A549 (cell line): ENCODE data around the gene TLCD3A. TPM values are rescaled to one million over a fixed set of nuclear protein-coding genes. Genes with fewer than 3 reads are reported as not detected.
A peak's percentile ranks its signal among the peaks of the same experiment; 100 is the strongest.
"Not testable (repeated sequence)": the region's sequence is repeated elsewhere in the genome, so short reads cannot be mapped to it uniquely, and the experiment has no call there.

Experiments
- ATAC-seq, 2 experiments: fragments of 200-7000 bp in 1 of 2; fragments of >200 bp in 1 of 2; cut with Nextera tagmentation in 1 of 2; cut with Tn5 transposase in 1 of 2; 3 replicates each; pipeline versions ENCODE4 v1.8.0 to v1.9.1; 2018 to 2020; ENCODE audit warnings: mild to moderate bottlenecking in 1 of 2, moderate library complexity in 1 of 2
- CTCF ChIA-PET: fragments of 300-600 bp; sonication (Branson Sonifier 250); formaldehyde crosslinking; extraction: SDS; loops from one replicate; lab custom pipeline; 2021; ENCODE audit warnings: antibody characterized with exemption, inconsistent platforms; lab: Yijun Ruan, JAX
- POLR2A ChIA-PET: fragments of 350-600 bp; formaldehyde crosslinking; extraction: SDS; loops from one replicate; lab custom pipeline; 2021; ENCODE audit warnings: antibody characterized with exemption, inconsistent platforms; lab: Yijun Ruan, JAX
- DNase-seq, 2 experiments: peaks; one replicate each; pipeline versions ENCODE4 v3.0.0 to v3.0.0-alpha.2; 2011 to 2016; ENCODE audit warnings: low read depth in 1 of 2, low spot score in 1 of 2
- FAIRE-seq: peaks from 2 replicates; lab custom pipeline; 2011; peaks lifted over from hg19 to GRCh38; lab: Jason Lieb, UNC
- H3K27ac ChIP-seq, 2 experiments: fragments of >200 bp; sonication (Bioruptor Twin); formaldehyde crosslinking; 3 replicates each; pipeline ENCODE4 v1.5.1; 2016 to 2017
- H3K4me1 ChIP-seq: fragments of >200 bp; sonication (Bioruptor Twin); formaldehyde crosslinking; 3 replicates; pipeline ENCODE4 v1.6.1; 2016
- H3K4me2 ChIP-seq: fragments of >200 bp; sonication (Bioruptor Twin); formaldehyde crosslinking; 3 replicates; pipeline ENCODE4 v1.6.1; 2016
- H3K4me3 ChIP-seq: fragments of >200 bp; sonication (Bioruptor Twin); formaldehyde crosslinking; 3 replicates; pipeline ENCODE4 v1.5.1; 2016
- H3K9me3 ChIP-seq: fragments of >200 bp; sonication (Bioruptor Twin); formaldehyde crosslinking; 3 replicates; pipeline ENCODE4 v1.6.1; 2016
- ATOH8 ChIP-seq: fragments of 250-450 bp; sonication (Bioruptor Pico); IDR thresholded peaks from 2 replicates; pipeline ENCODE4 v1.5.0; 2020; ENCODE audit warnings: low read depth, mild to moderate bottlenecking, moderate library complexity
- BHLHE40 ChIP-seq: IDR thresholded peaks from 2 replicates; pipeline ENCODE4 v1.6.1; 2012; ENCODE audit warnings: low read depth, low read length, inconsistent platforms
- CHD4 ChIP-seq: fragments of 200-600 bp; sonication (generic); IDR thresholded peaks from 2 replicates; pipeline ENCODE4 v1.6.1; 2016; ENCODE audit warnings: antibody characterized with exemption, mild to moderate bottlenecking, borderline replicate concordance
- CTCF ChIP-seq: fragments of >200 bp; sonication (Bioruptor Twin); formaldehyde crosslinking; IDR thresholded peaks from 3 replicates; pipeline ENCODE4 v1.5.1; 2016
- E2F6 ChIP-seq: IDR thresholded peaks from 2 replicates; pipeline ENCODE4 v1.6.1; 2012; ENCODE audit warnings: low read depth, borderline replicate concordance
- ELK1 ChIP-seq: fragments of 150-350 bp; IDR thresholded peaks from 2 replicates; pipeline ENCODE4 v1.6.1; 2014; ENCODE audit warnings: low read depth, mild to moderate bottlenecking, low read length
- EP300 ChIP-seq, 2 experiments: fragments of >200 bp; sonication (Bioruptor Twin); formaldehyde crosslinking; IDR thresholded peaks; 2 replicates in 1 of 2; 3 replicates in 1 of 2; pipeline ENCODE4 v1.6.1; 2016 to 2017
- HDAC2 ChIP-seq: fragments of 200-600 bp; sonication (generic); IDR thresholded peaks from 2 replicates; pipeline ENCODE4 v1.6.1; 2016
- HES2 ChIP-seq: fragments of >200 bp; sonication (Bioruptor Twin); formaldehyde crosslinking; IDR thresholded peaks from 2 replicates; pipeline ENCODE4 v1.6.1; 2016
- HOXB13 ChIP-seq: fragments of 250-450 bp; sonication (Bioruptor Pico); IDR thresholded peaks from 2 replicates; pipeline ENCODE4 v1.5.0; 2020; ENCODE audit warnings: low read depth, mild to moderate bottlenecking, moderate library complexity
- JUNB ChIP-seq: fragments of >200 bp; sonication (Bioruptor Twin); formaldehyde crosslinking; IDR thresholded peaks from 2 replicates; pipeline ENCODE4 v1.6.1; 2016
- KDM1A ChIP-seq: fragments of 200-600 bp; sonication (generic); IDR thresholded peaks from 2 replicates; pipeline ENCODE4 v1.6.1; 2016; ENCODE audit warnings: low read depth, mild to moderate bottlenecking
- KDM5A ChIP-seq: fragments of 200-600 bp; sonication (generic); IDR thresholded peaks from 2 replicates; pipeline ENCODE4 v1.6.1; 2016; ENCODE audit warnings: antibody characterized with exemption, mild to moderate bottlenecking
- MYC ChIP-seq: IDR thresholded peaks from 2 replicates; pipeline ENCODE4 v1.6.1; 2012; ENCODE audit warnings: mild to moderate bottlenecking, inconsistent platforms, low read length, improper control_type of control experiment, borderline replicate concordance
- NFE2L2 ChIP-seq: fragments of 150-350 bp; conservative IDR thresholded peaks from 2 replicates; pipeline ENCODE4 v1.6.1; 2014; ENCODE audit warnings: low read length
- POLR2AphosphoS2 ChIP-seq: conservative IDR thresholded peaks from 2 replicates; pipeline ENCODE4 v1.6.1; 2012; ENCODE audit warnings: low read length, improper control_type of control experiment, inconsistent platforms
- RAD21 ChIP-seq, 2 experiments: fragments of >200 bp in 1 of 2; sonication (Bioruptor Twin) in 1 of 2; formaldehyde crosslinking in 1 of 2; IDR thresholded peaks in 1 of 2; conservative IDR thresholded peaks in 1 of 2; 2 replicates in 1 of 2; 3 replicates in 1 of 2; pipeline ENCODE4 v1.6.1; 2012 to 2018; ENCODE audit warnings: inconsistent platforms in 1 of 2
- SMC3 ChIP-seq: fragments of >200 bp; sonication (Bioruptor Twin); formaldehyde crosslinking; IDR thresholded peaks from 3 replicates; pipeline ENCODE4 v1.6.1; 2018; ENCODE audit warnings: inconsistent platforms
- SREBF2 ChIP-seq: fragments of 450-650 bp; IDR thresholded peaks from 2 replicates; pipeline ENCODE4 v1.6.1; 2014; ENCODE audit warnings: mild to moderate bottlenecking, moderate library complexity
- ZC3H11A ChIP-seq: fragments of 450-650 bp; IDR thresholded peaks from 2 replicates; pipeline ENCODE4 v1.6.1; 2014; ENCODE audit warnings: antibody characterized with exemption, mild to moderate bottlenecking
- ZFP36 ChIP-seq: fragments of 450-650 bp; IDR thresholded peaks from 2 replicates; pipeline ENCODE4 v1.6.1; 2014; ENCODE audit warnings: borderline replicate concordance; ENCODE audit not compliant: partially characterized antibody
- ZNF302 ChIP-seq: fragments of 250-450 bp; sonication (Bioruptor Pico); IDR thresholded peaks from 2 replicates; pipeline ENCODE4 v1.9.0; 2021; ENCODE audit warnings: inconsistent platforms, mild to moderate bottlenecking, moderate library complexity
- ZSCAN20 ChIP-seq: fragments of 250-450 bp; sonication (Bioruptor Pico); IDR thresholded peaks from 2 replicates; pipeline ENCODE4 v1.8.0; 2022; ENCODE audit warnings: mild to moderate bottlenecking, moderate library complexity
- WGBS: methylation state at CpG from one replicate; pipeline ENCODE4 v1.1.6; 2017; ENCODE audit errors: missing lambda C conversion rate; 5-methylcytosine and 5-hydroxymethylcytosine counted together
- polyA plus RNA-seq, 4 experiments: library from polyadenylated mRNA; depleted of rRNA in 3 of 4; stranded (reverse); fragments of >200 nt; fragmentation: RNase III in 1 of 4; extraction: RNeasy Plus Mini Kit Qiagen cat#74134 plus additional on column Dnase treatment in 1 of 4; gene quantifications; 2 replicates in 3 of 4; 3 replicates in 1 of 4; pipeline ENCODE4 v1.2.3, GENCODE V29; 2011 to 2017

TLCD3A gene
- polyA plus RNA-seq, 2 of the 4 experiments (the other 2 are of a cell fraction), result 29.5 to 31.5 TPM

- no peak for TF ChIP-seq RAD21 (conservative IDR thresholded peaks at IDR 0.05 in 1 of 2, IDR thresholded peaks at IDR 0.05 in 1 of 2)
- no peak for TF ChIP-seq ZFP36
- no peak for TF ChIP-seq CHD4
- TF ChIP-seq SMC3, result no peak
- peak; percentile 98 for TF ChIP-seq HDAC2
- no peak for TF ChIP-seq ZSCAN20 (CRISPR knock-in tag)
- TF ChIP-seq ZC3H11A, result no peak; the same call in 1 of the 2 replicates
Observed at GRCh38 chr17:781805-782731, 49.7 kb downstream of the TLCD3A start, which contains the start of the genes GLOD4 and MRM3 (continued).

- no peak overlapping the region for H3K4me3 ChIP-seq
- H3K9me3 ChIP-seq, result no peaks in the 10 kb centered on the region
- H3K27ac ChIP-seq, result no peak overlapping the region
- 71% methylated on average over 3 of the region's 3 CpGs for WGBS
- peaks cover 22% of the 10 kb centered on the region for H3K4me1 ChIP-seq
- no peak for FAIRE-seq
- H3K4me2 ChIP-seq, result peak overlapping the region; percentile 97; the same call in 1 of the 3 replicates
- POLR2A ChIA-PET, result no interaction called here
- CTCF ChIA-PET, result interaction anchor here (1.0 to 1.7 kb wide), 3 partner anchors 14 to 197 kb away, joined by 3 to 4 read pairs (median 3); no protein-coding TSS in a partner anchor
- DNase-seq, result no peak
- TF ChIP-seq ZNF302 (CRISPR knock-in tag), result no peak
- TF ChIP-seq, all 56 proteins: peak for 0
- no peak for ATAC-seq
Observed at GRCh38 chr17:784143-784542, 51.7 kb downstream of the TLCD3A start.

GRCh38 chr17:785901-786300 is 53.5 kb downstream of the TLCD3A start:
- H3K4me3 ChIP-seq, H3K4me2 ChIP-seq, H3K9me3 ChIP-seq, POLR2A ChIA-PET, H3K27ac ChIP-seq, ATAC-seq, DNase-seq, FAIRE-seq: not testable (repeated sequence)
- H3K4me1 ChIP-seq, result peaks cover 18% of the 10 kb centered on the region
- CTCF ChIA-PET, result interaction anchor here (0.6 to 19.5 kb wide), 11 partner anchors 9 to 374 kb away, joined by 3 to 428 read pairs (median 4); partner anchors contain the start of genes GEMIN4, NXN and TIMM22
- 92% methylated on average over 7 of the region's 7 CpGs for WGBS

- CTCF ChIA-PET, result interaction anchor here (0.6 to 19.5 kb wide), 7 partner anchors 7 to 269 kb away, joined by 3 to 428 read pairs (median 4); partner anchors contain the start of genes NXN and TIMM22
- Histone ChIP-seq H3K9me3 (no peaks in the 10 kb centered on the region), H3K4me2 (no peak overlapping the region), H3K27ac (no peak overlapping the region), H3K4me3 (no peak overlapping the region), H3K4me1 (peaks cover 15% of the 10 kb centered on the region)
- WGBS, result 87% methylated on average over 12 of the region's 12 CpGs
- ATAC-seq, result no peak
- FAIRE-seq, result no peak
- DNase-seq, result no peak
- POLR2A ChIA-PET, result interaction anchor here (1.7 kb wide), 1 partner anchor 13 kb away, joined by 3 read pairs; no protein-coding TSS in a partner anchor
- TF ChIP-seq CTCF, result no peak
- TF ChIP-seq SREBF2, result no peak
- TF ChIP-seq HES2, result no peak
- TF ChIP-seq ZFP36, result no peak
- TF ChIP-seq BHLHE40, result no peak
- no peak for TF ChIP-seq NFE2L2
- no peak for TF ChIP-seq MYC
- TF ChIP-seq KDM1A, result no peak
- no peak for TF ChIP-seq ZSCAN20 (CRISPR knock-in tag)
- no peak for TF ChIP-seq CHD4
- no peak for TF ChIP-seq JUNB
- TF ChIP-seq ATOH8 (CRISPR knock-in tag), result no peak
- no peak for TF ChIP-seq EP300 (IDR thresholded peaks at IDR 0.05)
- no peak for TF ChIP-seq HOXB13 (CRISPR knock-in tag)
- no peak for TF ChIP-seq ELK1
- TF ChIP-seq E2F6, result no peak
- no peak for TF ChIP-seq KDM5A
- no peak for TF ChIP-seq POLR2AphosphoS2
Observed at GRCh38 chr17:787641-788221, 55.3 kb downstream of the TLCD3A start.
